Tibial nerve (tissue), 4 donors: ENCODE measurements around the gene RASSF4.
A peak's percentile ranks its signal among the peaks of the same experiment; 100 is the strongest.

ENCODE experiments used
- EP300 ChIP-seq, 2 donors: sonication (generic); formaldehyde crosslinking; IDR thresholded peaks; one replicate each; pipeline ENCODE4 v1.6.1; 2017; ENCODE audit warnings: antibody characterized with exemption in 2 of 2, mild to moderate bottlenecking in 1 of 2
- POLR2A ChIP-seq, 2 donors: fragments of 450-650 bp; IDR thresholded peaks; one replicate each; pipeline ENCODE4 v1.6.1; 2017; ENCODE audit warnings: antibody characterized with exemption in 2 of 2, mild to moderate bottlenecking in 2 of 2, moderate library complexity in 2 of 2
- TF ChIP-seq, protein P1 (sequence below), 5 experiments: fragments of 200-600 bp in 3 of 5; fragments of 450-650 bp in 2 of 5; sonication (generic) in 3 of 5; IDR thresholded peaks; one replicate each; pipeline ENCODE4 v1.5.1; 2016 to 2019; ENCODE audit warnings: antibody characterized with exemption in 5 of 5, mild to moderate bottlenecking in 3 of 5, moderate library complexity in 2 of 5

DNA sequence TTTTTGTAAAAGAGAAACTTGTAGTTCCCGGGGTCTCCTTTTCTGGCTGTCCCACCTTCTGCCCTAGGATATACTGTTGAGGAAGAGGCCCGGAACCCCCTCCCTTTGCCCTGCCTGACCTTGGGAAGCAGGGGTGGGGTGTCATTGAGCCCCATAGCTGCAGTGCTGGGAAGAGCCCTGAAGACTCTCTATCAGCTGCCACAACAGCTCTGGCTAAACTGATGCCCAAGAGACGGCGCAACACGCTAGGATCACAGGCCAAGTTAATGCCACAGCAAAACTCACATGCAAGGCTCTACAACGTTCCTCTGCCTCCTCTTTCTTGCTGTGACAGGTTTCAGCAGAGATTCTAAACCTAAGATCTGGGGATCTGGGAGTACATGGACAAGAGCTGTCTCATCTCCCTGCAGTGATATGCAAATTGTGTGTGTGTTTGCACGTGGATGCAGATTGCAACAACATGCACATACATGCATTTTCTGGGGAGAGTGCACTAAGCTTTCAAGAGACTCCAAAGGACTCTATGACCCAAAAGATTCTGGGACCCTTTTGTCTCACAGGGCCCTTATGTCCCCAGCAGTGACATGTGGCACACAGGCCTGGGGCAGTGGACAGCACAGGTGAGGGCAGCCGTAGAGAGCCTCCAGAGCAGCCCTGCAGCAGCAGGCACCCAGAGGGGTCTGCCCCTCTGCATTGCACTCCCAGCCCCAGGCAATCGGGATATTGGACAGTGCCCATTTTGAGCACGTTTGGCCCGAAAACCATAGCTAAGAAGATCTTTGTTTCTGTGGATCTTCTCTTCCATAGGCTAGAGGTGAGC is 2.5 kb downstream of the RASSF4 start:
- peak in 1 of 2 donors; percentile 26 for TF ChIP-seq EP300 (IDR thresholded peaks at IDR 0.05)
- TF ChIP-seq, protein P1, sequence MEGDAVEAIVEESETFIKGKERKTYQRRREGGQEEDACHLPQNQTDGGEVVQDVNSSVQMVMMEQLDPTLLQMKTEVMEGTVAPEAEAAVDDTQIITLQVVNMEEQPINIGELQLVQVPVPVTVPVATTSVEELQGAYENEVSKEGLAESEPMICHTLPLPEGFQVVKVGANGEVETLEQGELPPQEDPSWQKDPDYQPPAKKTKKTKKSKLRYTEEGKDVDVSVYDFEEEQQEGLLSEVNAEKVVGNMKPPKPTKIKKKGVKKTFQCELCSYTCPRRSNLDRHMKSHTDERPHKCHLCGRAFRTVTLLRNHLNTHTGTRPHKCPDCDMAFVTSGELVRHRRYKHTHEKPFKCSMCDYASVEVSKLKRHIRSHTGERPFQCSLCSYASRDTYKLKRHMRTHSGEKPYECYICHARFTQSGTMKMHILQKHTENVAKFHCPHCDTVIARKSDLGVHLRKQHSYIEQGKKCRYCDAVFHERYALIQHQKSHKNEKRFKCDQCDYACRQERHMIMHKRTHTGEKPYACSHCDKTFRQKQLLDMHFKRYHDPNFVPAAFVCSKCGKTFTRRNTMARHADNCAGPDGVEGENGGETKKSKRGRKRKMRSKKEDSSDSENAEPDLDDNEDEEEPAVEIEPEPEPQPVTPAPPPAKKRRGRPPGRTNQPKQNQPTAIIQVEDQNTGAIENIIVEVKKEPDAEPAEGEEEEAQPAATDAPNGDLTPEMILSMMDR (IDR thresholded peaks at IDR 0.05) = no peak
- no peak for TF ChIP-seq POLR2A (IDR thresholded peaks at IDR 0.05)
